Measurements from ENCODE around the gene IL12RB2. TPM values are rescaled to one million over a fixed set of nuclear protein-coding genes. Genes with fewer than 3 reads are reported as not detected.
"Not testable (repeated sequence)": the region's sequence is repeated elsewhere in the genome, so short reads cannot be mapped to it uniquely, and the experiment has no call there.

Gene IL12RB2
- total RNA-seq, 2 donors from 2014 or later: 1.3 to 3.3 TPM

DNA sequence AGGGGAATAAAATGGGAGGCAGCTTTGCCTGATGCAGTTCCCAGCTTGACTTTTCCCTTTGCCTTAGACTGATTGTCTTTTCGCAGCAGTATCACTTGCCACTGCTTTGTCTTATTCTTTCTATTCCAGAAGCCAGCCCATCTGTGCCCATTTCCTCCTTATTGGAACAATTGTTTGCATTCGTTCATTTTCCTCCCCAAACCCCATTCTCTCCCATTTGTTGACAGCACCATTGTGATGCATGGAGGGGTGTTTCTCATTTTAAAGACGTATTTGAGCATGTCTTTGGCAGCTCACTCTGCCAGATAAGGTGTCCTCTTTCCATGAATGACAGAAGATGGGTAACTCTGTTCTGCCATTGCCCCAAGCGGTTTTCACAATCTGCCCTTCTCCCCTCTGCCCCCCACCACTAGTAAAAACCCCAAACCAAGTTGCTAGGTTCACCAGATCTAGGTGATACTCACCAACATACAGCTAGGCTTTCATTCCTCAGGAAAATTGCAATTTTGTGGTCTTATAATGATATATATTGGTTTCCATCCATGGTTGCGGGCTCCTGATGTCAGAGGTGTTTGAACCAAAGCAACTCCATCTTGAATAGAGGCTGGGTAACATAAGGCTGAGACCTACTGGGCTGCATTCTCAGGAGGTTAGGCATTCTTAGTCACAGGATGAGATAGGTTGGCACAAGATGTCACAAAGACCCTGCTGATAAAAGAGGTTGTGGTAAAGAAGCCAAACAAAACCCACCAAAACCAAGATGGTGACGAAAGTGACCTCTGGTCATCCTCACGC lies 91.7 kb downstream of the IL12RB2 start:
- intact Hi-C loops (cut with DNase I): no loop called here
- no peak overlapping the region for H3K27ac ChIP-seq
- no peak overlapping the region for H3K4me3 ChIP-seq
- H3K9me3 ChIP-seq: no peaks in the 10 kb centered on the region
- 80 to 84% methylated on average over 7 of the region's 7 CpGs for WGBS, 2 donors
- no peak for TF ChIP-seq CTCF (IDR thresholded peaks at IDR 0.05)
- no peak for TF ChIP-seq POLR2A (IDR thresholded peaks at IDR 0.05)
- no peak for DNase-seq
- no peaks in the 10 kb centered on the region for H3K27me3 ChIP-seq
- no peak for ATAC-seq
- H3K36me3 ChIP-seq (replicated peaks in 1 of 2; ENCODE audit: insufficient read depth in 1 of 2, low read depth in 2 of 2): no peaks in the 10 kb centered on the region
- no peaks in the 10 kb centered on the region for H3K4me1 ChIP-seq

DNA sequence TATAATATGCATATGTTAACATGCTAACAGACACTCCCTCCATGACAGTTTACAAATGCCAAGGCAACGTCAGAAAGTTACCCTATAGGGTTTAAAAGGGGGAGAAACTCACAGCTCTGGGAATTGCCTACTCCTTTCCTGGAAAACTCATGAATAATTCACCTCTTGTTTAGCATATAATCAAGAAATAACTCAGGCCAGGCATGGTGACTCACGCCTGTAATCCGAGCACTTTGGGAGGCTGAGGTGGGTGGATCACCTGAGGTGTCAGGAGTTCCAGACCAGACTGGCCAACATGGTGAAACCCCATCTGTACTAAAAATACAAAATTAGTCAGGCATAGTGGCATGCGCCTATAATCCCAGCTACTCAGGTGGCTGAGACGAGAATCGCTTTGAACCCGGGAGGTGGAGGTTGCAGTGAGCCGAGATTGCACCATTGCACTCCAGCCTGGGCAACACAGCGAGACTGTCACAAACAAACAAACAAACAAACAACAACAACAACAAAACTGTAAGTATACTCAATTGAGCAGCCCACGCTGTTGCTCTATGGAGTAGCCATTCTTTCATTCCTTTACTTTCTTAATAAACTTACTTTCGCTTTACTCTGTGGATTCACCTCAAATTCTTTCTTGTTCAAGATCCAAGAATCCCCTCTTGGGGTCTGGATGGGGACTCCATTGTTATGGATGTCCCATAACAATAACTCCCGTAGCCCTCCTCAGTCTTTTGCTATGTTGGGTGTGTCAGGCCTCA lies 92.5 kb downstream of the IL12RB2 start:
- H3K9me3 ChIP-seq; H3K36me3 ChIP-seq (replicated peaks in 1 of 2; ENCODE audit: insufficient read depth in 1 of 2, low read depth in 2 of 2); H3K4me3 ChIP-seq; H3K27me3 ChIP-seq; intact Hi-C loops (cut with DNase I); H3K27ac ChIP-seq; ATAC-seq; DNase-seq; H3K4me1 ChIP-seq: not testable (repeated sequence)
- WGBS, 2 donors: 88 to 91% methylated on average over 12 of the region's 12 CpGs

DNA sequence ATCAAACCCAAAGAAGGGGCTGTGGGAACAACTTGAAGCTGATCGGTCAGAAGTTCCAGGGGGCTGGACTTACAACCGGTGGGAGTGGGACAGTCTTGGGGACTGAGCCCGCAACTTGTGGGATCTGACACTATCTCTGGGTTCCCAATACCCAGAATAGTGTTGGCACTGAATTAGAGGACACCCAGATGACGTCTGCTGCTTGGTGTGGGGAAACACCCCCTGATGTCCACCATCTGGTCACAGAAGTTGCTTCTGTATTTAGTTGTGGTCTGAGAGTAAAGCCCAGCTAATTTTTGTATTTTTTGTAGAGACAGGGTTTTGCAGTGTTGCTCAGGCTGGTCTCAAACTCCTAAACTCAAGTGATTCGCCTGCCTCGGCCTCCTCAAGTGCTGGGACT lies 93.8 kb downstream of the IL12RB2 start:
- intact Hi-C loops (cut with DNase I): no loop called here

GRCh38 chr1:67404212-67404620 lies 96.5 kb downstream of the IL12RB2 start:
- Histone ChIP-seq H3K36me3 (replicated peaks in 1 of 2; ENCODE audit: insufficient read depth in 1 of 2, low read depth in 2 of 2) (no peaks in the 10 kb centered on the region), H3K9me3 (no peaks in the 10 kb centered on the region), H3K4me1 (peaks cover 6% of the 10 kb centered on the region), H3K4me3 (no peak overlapping the region), H3K27me3 (no peaks in the 10 kb centered on the region), H3K27ac (no peak overlapping the region)
- DNase-seq: no peak
- TF ChIP-seq POLR2A (IDR thresholded peaks at IDR 0.05): no peak
- no peak for TF ChIP-seq CTCF (IDR thresholded peaks at IDR 0.05)
- intact Hi-C loops (cut with DNase I): no loop called here
- WGBS, 2 donors: 82 to 86% methylated on average over 5 of the region's 5 CpGs
- ATAC-seq: no peak

More for the DNA sequence above, 93.8 kb downstream of the IL12RB2 start:
- no peaks in the 10 kb centered on the region for H3K9me3 ChIP-seq
- H3K4me1 ChIP-seq: peaks cover 6% of the 10 kb centered on the region
- no peak overlapping the region for H3K4me3 ChIP-seq
- DNase-seq (no peak), ATAC-seq (no peak)
- 91 to 97% methylated on average over 6 of the region's 6 CpGs for WGBS, 2 donors
- no peak overlapping the region for H3K27ac ChIP-seq
- no peak for TF ChIP-seq CTCF (IDR thresholded peaks at IDR 0.05)
- no peak for TF ChIP-seq POLR2A (IDR thresholded peaks at IDR 0.05)
- no peaks in the 10 kb centered on the region for H3K27me3 ChIP-seq
- H3K36me3 ChIP-seq (replicated peaks in 1 of 2; ENCODE audit: insufficient read depth in 1 of 2, low read depth in 2 of 2): no peaks in the 10 kb centered on the region

DNA sequence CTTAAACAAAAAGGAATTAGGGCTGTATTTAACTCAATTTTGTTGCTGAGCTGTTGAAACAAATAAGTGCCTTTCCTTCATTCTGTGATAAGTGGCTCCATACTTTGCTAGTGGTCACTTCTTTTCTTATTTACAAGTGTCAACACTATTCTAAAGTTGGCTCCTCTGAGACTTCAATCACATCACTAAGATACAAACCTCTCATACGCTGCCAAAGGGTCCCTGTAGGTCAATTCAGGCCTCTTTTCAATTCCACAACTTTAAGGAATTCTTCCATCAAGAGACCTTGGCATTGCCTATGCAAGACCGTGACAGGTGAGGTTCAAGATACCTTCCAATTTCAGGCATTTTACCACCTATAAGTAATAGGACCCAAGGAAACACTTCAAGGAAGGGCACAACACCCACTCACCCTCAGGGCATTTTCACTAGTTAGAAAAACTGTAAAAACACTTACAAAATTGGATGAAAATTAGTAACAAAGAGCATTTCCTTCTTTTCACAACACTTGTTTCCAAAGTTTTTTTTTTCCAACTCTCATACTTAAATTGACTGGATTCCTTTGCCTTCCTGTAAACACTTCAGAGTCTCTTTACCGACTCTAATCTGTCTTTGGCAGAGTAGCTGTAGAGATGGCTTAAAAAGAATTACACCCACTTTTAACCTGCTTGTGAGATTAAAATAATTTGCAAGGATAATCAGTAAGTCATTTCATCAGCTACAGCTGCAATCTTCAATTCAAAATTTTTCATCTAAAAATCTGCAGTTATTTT lies 98.0 kb downstream of the IL12RB2 start:
- no peak for ATAC-seq
- Histone ChIP-seq H3K36me3 (replicated peaks in 1 of 2; ENCODE audit: insufficient read depth in 1 of 2, low read depth in 2 of 2) (no peaks in the 10 kb centered on the region), H3K9me3 (no peaks in the 10 kb centered on the region), H3K4me1 (peaks cover 6% of the 10 kb centered on the region), H3K27me3 (no peaks in the 10 kb centered on the region), H3K4me3 (no peak overlapping the region), H3K27ac (no peak overlapping the region)
- no peak for TF ChIP-seq CTCF (IDR thresholded peaks at IDR 0.05)
- TF ChIP-seq POLR2A (IDR thresholded peaks at IDR 0.05): no peak
- intact Hi-C loops (cut with DNase I): no loop called here
- DNase-seq: no peak
- 38 to 44% methylated on average over 3 of the region's 3 CpGs for WGBS, 2 donors

All from body of pancreas (tissue), 4 donors.